GM18502 (cell line): ENCODE results near the gene HOXA3.

Experiments
- ATAC-seq: cut with Tn5 transposase; IDR thresholded peaks from one replicate; pipeline ENCODE4 v1.9.1; 2021; ENCODE audit warnings: mild to moderate bottlenecking; ENCODE audit not compliant: unreplicated experiment, poor library complexity

Gene HOXA3

GRCh38 chr7:27132978-27133377 is 19.4 kb downstream of the HOXA3 start:
- no peak for ATAC-seq

- ATAC-seq = no peak
These were observed 20.2 kb downstream of the HOXA3 start for GRCh38 chr7:27132214-27132613.

GRCh38 chr7:27131390-27131819 is 21.0 kb downstream of the HOXA3 start:
- no peak for ATAC-seq

- no peak for ATAC-seq
These were observed 21.6 kb downstream of the HOXA3 start, which contains the start of gene HOXA4 for GRCh38 chr7:27130540-27131389. Gene HOXA4 (minus strand): TSS chr7:27130757. CDS start chr7:27130733, 24 bp downstream.

GRCh38 chr7:27129729-27130539 is 22.4 kb downstream of the HOXA3 start:
- no peak for ATAC-seq

GRCh38 chr7:27128776-27129728 is 23.3 kb downstream of the HOXA3 start:
- ATAC-seq = no peak

- ATAC-seq = no peak
These were observed 24.3 kb downstream of the HOXA3 start for GRCh38 chr7:27128034-27128433.

- ATAC-seq = no peak
These were observed 25.6 kb downstream of the HOXA3 start for GRCh38 chr7:27126596-27127327.

- no peak for ATAC-seq
These were observed 26.4 kb downstream of the HOXA3 start for GRCh38 chr7:27125986-27126394.

- ATAC-seq = no peak
These were observed 27.3 kb downstream of the HOXA3 start for GRCh38 chr7:27124902-27125689.

- ATAC-seq = no peak
These were observed 28.1 kb downstream of the HOXA3 start for GRCh38 chr7:27124096-27124901.

GRCh38 chr7:27123477-27124053 is 28.8 kb downstream of the HOXA3 start:
- no peak for ATAC-seq

- ATAC-seq = no peak
These were observed 29.3 kb downstream of the HOXA3 start for GRCh38 chr7:27123007-27123476.

GRCh38 chr7:27122077-27122910 is 30.1 kb downstream of the HOXA3 start:
- ATAC-seq = no peak

GRCh38 chr7:27121684-27122076 is 30.7 kb downstream of the HOXA3 start:
- ATAC-seq = no peak

GRCh38 chr7:27119412-27119911 is 32.9 kb downstream of the HOXA3 start:
- ATAC-seq = no peak
